Measurements from ENCODE around the gene NCL.

The NCL gene

DNA sequence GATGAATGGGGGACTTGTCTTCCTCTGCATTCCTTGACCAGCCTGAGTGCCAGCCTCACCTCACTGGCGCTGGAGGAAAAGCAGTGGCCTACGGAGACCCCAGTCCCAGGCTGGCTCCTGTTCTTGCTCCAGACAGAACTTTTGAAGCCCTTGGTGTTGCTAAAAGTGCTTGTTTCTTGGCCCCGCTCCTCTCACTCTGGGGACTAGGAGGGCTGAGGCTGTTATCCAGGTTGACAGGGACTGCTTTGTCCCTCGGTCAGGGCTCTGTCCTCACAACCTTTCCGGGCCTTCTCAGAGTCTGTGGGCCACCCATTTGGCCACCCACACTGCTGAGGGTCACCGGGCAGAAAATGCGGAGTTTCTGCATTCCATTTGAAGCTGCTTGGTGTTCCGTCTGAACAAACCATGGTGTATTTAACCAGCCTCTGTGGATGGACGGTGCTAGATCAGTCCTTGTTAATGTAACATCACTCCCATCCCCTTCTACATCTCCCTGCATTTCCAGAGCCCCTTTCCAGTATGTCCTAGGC lies 43.2 kb downstream of the NCL start:
- no peak for FAIRE-seq
- TF ChIP-seq, protein P1, sequence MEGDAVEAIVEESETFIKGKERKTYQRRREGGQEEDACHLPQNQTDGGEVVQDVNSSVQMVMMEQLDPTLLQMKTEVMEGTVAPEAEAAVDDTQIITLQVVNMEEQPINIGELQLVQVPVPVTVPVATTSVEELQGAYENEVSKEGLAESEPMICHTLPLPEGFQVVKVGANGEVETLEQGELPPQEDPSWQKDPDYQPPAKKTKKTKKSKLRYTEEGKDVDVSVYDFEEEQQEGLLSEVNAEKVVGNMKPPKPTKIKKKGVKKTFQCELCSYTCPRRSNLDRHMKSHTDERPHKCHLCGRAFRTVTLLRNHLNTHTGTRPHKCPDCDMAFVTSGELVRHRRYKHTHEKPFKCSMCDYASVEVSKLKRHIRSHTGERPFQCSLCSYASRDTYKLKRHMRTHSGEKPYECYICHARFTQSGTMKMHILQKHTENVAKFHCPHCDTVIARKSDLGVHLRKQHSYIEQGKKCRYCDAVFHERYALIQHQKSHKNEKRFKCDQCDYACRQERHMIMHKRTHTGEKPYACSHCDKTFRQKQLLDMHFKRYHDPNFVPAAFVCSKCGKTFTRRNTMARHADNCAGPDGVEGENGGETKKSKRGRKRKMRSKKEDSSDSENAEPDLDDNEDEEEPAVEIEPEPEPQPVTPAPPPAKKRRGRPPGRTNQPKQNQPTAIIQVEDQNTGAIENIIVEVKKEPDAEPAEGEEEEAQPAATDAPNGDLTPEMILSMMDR (IDR thresholded peaks at IDR 0.05; ENCODE audit: insufficient read depth, missing control alignments): no peak
- DNase-seq (ENCODE audit: insufficient read length, low spot score): no peak

DNA sequence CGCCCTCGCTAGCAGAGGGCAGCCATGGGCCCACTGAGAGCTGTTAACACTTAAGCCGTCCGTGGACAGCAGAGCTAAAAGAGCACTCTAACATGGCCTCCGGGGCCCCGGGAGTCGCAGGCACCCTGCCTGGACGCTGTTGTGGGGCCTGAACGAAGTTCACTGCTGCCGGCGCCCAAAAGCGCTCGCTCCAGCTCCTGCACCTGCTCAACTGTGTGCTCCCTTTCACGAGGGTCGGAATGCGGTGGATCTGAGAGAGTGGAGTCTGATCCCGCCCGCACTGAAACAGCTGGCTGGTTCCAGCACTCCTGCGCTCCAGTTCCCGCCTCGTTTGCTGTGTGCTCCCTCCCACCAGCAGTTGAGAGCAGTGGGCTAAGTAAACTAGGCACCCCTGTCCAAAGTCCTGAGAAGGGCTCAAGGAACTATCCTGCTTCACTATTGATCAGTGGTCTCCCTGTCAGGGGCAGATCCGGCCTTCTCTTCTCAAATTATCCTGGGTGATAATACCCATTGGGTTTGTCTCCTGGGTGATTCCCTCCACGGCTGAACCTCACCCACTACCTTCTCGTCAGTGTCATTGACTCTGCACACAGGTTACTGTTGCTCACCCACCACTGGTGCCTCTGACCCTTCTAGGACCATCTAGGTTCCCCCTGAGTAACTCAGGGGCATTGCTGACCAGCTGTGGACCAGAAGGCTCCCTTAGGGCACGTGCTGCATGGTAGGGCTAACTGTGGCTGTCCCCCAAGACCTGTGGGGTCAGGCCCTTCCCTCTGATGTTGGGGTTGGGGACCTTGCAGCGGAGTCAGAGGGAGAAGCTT lies 45.3 kb downstream of the NCL start:
- TF ChIP-seq, protein P1 (IDR thresholded peaks at IDR 0.05; ENCODE audit: insufficient read depth, missing control alignments): no peak
- no peak for DNase-seq (ENCODE audit: insufficient read length, low spot score)
- FAIRE-seq: no peak

DNA sequence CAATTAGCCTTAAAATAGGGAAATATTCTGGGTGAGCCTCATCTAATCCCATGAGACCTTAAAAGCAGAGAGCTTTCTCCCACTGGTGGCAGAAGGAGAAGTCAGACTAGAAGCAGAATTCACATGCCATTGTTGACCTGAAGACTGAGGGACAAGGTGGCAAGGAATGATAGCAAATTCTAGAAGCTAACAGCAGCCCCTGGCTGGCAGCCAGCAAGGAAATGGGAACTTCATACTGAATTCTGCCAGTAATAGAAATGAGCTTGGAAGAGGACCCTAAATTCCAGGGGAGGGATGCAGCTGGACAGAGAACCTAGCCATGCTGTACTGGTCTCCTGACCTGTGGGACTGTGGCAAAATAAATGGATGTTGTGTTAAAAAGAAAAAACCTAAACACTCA lies 49.3 kb downstream of the NCL start:
- FAIRE-seq (no peak), DNase-seq (ENCODE audit: insufficient read length, low spot score) (no peak)
- TF ChIP-seq, protein P1 (IDR thresholded peaks at IDR 0.05; ENCODE audit: insufficient read depth, missing control alignments): no peak

DNA sequence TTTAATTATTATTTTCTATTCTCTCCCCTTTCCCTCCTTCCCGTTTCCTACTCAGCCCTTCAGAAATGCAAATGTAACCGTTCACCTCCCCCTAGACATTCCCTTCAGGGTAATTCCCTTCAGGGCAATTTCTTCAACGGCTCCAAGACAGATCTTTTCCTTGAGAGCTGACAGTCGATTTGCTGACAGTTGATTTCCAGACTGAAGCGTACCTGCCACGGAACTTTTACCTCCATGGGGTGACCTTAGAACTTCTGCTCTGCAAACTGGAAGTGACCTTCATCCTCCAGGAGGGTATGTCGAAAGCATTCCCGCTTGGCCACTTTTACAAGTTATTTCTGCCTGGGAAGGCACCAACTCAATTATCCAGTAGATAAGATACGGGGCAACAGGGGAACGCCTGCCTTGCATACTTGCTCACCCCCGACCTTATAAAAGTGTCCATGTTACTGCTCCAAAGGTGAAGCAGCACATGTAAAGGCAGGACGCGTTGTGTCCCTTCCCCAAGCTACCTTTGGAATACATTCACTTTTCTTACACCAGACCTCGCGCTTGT lies 50.3 kb downstream of the NCL start:
- DNase-seq (ENCODE audit: insufficient read length, low spot score): no peak
- TF ChIP-seq, protein P1 (IDR thresholded peaks at IDR 0.05; ENCODE audit: insufficient read depth, missing control alignments): no peak
- no peak for FAIRE-seq

DNA sequence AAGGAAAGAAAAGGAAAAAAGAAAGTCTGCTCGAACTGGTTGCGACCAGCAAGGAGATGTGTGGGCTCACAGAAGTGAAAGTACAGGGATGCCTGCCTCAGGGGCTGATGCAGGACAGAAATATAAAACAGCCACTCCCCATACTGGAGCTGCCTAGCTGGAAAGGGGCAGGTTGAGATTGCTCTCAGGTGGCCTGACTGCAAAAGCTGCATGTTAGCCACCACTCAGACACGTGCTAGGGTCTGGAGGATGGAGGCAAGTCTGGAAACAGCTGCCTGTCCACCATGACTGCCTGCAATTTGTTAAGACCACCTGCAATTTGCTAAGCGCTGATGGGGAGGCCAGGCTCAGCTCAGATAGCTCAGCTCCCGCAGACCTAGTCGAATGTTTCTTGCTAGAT lies 50.8 kb downstream of the NCL start:
- DNase-seq (ENCODE audit: insufficient read length, low spot score) (no peak), FAIRE-seq (no peak)
- TF ChIP-seq, protein P1 (IDR thresholded peaks at IDR 0.05; ENCODE audit: insufficient read depth, missing control alignments): no peak

DNA sequence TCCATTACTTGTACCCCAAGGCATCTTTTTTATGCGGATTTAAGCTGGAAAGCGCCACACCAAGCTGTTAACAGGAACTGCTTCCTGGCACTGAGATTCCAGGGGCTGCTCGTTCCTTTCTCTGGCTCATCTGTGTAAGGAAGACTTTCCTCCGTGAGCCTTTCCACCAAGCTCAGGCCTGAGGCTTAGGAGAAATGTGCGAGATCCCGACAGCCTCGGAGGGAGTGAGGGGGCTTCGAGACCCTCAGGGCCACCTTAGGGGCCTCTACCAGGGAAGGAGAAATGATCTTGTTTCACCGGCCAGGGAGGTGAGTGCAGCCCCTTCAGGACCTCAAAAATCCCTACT lies 51.7 kb downstream of the NCL start:
- no peak for DNase-seq (ENCODE audit: insufficient read length, low spot score)
- TF ChIP-seq, protein P1 (IDR thresholded peaks at IDR 0.05; ENCODE audit: insufficient read depth, missing control alignments): no peak
- no peak for FAIRE-seq
